Stimulated activated CD4-positive, alpha-beta T cell treated with anti-CD3 and anti-CD28 coated beads, Interleukin-4, amount 100 ng/mL, for 24 hours (primary cell): Measurements from ENCODE around the gene RAB3IP.
"Not testable (repeated sequence)": the region's sequence is repeated elsewhere in the genome, so short reads cannot be mapped to it uniquely, and the experiment has no call there.

ENCODE experiments used
- DNase-seq: peaks from one replicate; pipeline ENCODE4 v3.0.0-alpha.2; 2020

The RAB3IP gene

DNA sequence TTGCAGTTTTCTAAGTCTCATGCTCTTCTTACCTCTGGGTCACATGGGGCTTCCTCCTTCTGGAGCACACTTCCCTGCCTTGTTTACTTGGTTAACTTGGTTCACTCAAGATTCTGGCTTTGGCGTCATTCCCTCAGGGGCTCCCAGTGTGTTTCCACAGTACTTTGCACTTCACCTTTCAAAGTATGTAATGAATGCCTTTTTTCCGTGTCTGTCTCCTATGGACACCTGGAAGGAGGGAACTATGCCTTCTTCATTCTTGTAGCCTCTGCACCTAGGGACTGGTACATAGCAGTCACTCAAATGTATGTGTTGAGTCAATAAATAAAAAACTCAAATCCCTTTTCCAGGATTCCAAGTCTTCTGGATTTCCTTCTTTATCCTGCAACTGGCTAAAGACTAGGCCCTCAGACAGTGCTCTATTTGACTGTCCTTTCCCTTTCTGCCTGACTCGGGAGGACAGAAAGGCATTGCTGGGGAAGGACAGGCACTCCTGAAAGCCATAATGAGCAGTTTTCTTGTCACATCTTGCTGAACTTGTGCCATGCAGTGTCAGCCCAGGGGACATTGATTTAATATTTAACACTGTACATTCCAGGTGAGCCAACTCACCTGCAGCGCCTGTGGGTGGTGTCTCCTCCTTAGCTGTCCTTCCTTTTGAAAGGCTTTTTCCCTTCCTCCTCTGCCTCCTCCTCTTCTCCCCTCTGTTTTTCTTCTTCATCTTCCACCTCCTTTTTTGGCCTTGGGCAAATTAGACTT is 99.2 kb downstream of the RAB3IP start:
- DNase-seq: no peak

DNA sequence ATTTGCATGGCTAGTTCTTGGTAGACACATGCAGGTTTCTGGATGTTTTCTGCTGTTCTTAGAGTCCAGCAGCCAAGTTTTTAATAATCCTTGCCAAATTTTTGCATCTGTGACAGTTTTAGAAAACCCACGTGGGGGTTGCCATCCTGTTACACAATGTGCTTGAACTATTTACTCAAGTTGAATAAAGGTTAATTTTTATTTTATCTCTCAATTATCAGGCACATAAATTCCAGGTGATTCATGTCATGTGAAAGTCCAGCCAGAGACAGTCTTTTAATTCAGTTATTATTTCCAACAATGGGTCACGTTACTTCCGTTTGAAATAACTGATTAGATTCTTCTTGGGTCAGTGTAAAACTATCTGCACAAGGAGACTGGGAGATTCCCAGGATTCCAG is 102.1 kb downstream of the RAB3IP start:
- no peak for DNase-seq

DNA sequence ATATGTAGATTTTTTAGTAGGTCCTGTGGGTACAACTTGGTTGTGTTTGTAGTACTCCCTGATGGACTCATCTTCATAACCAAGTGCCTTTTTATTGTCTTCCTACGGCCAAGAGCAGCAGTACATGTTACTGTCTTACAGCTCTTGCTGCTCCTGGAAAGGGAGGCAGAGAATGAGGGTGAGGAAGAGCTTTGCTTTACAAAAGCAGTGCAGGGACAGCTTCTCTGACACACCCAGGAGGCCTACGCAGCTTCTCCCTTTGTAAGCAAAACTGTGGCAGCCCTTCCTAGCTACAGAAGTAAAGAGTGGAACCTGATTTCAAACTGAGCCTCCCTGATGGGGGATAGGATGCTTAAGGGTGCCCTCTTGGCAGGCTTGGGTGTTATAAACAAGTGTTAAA is 104.9 kb downstream of the RAB3IP start:
- no peak for DNase-seq

DNA sequence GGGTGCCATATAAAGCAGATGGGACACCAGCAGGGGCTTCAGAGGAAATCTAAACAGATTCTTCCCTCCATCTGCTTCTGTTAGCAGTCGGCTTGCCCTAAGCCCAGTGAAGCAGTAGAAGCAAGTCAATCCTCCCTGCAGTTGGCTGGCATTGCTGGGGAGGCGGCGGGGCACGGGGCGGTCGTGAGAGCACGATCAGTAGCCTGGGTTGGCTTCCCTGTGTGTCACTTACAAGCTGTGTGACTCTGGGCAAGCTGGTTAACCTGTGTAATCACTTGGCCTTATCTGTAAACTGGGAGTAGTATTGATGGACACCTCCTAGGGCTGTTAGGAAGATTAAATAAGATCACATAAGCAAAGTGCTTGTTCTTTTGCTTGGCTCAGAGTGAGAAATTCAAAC is 105.8 kb downstream of the RAB3IP start:
- no peak for DNase-seq

GRCh38 chr12:69844836-69845235 is 106.2 kb downstream of the RAB3IP start:
- no peak for DNase-seq

DNA sequence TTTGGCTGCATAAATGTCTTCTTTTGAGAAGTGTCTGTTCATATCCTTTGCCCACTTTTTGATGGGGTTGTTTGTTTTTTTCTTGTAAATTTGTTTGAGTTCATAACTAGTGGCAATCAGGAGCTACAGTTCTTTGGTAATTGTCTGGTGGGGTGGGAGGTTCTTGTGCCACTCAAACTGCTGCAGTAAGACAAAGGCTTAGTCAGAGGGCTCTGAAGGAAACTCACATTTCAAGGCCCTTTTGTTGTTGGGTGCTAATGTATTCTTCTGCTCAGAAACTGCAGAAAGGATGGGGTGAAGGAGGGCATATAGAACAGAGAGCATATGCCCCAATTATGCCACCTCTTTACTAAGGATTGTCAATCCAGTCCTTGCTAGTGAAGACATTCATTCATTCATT is 108.3 kb downstream of the RAB3IP start:
- no peak for DNase-seq

DNA sequence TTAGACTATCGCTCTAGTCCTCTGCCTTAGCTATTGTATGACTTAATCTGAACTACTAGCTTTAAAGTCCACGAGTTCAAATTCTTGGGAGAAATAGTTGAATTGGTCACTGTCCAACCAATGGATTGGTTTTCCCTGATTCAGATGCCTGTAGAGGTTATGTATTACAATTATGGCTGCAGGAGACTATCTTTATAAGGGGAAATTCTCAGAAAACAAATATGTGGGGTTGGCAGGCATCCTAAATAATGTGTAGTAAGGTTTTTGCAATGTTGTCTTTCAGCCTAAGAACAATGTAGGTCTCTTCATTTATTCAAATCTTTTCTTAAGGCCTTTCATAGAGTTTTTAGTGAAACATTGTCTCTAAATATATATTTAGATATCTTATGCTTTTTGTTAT is 113.3 kb downstream of the RAB3IP start:
- DNase-seq: no peak

GRCh38 chr12:69853176-69853961 is 114.7 kb downstream of the RAB3IP start:
- DNase-seq: not testable (repeated sequence)

GRCh38 chr12:69866698-69867097 is 128.0 kb downstream of the RAB3IP start:
- DNase-seq: no peak

GRCh38 chr12:69868695-69869094 is 130.0 kb downstream of the RAB3IP start:
- no peak for DNase-seq

- no peak for DNase-seq
Observed at GRCh38 chr12:69872804-69873203, 134.1 kb downstream of the RAB3IP start.
